Activated naive CD8-positive, alpha-beta T cell treated with anti-CD3 and anti-CD28 coated beads, Interleukin-2, amount 50 U/mL, for 16 hours (primary cell): ENCODE measurements around the gene GTF2IRD1.
"Not testable (repeated sequence)": the region's sequence is repeated elsewhere in the genome, so short reads cannot be mapped to it uniquely, and the experiment has no call there.

Source experiments
- DNase-seq: peaks from one replicate; pipeline ENCODE4 v3.0.0-alpha.2; 2020; ENCODE audit warnings: low read depth, low spot score

Gene GTF2IRD1

DNA sequence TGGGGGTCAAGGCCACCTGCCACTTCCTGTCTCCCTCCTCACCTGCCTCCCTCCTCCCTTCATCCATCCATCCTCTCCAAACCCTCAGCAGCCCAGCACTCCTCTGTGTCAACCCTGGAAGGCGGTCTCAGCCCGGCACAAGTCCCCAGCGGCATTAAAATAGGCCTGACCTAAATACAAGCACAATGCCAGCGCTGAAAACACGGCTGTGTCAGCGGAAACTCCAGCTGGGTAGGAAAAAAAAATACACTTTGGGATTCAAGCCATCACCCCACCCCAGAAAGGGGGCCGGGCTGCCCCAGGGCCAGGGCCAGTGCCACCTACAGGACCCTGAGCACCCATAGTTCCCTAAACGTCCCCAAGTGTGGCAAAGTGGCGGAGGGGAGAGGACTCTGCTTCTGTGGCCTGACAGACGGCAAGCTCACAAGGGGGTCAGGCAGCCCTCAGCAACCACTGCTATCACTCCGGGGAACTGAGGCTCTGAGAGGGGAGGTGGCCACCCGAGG, 22.7 kb upstream of the GTF2IRD1 start:
- no peak for DNase-seq

DNA sequence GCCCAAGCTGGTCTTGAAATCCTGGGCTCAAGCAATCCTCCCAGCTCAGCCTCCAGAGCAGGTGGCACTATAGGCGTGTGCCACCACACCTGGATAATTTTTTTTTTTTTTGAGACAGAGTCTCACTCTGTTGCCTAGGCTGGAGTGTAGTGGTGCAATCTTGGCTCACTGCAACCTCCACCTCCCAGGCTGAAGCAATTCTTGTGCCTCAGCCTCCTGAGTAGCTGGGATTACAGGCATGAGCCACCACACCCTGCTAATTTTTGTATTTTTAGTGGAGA, 16.5 kb upstream of the GTF2IRD1 start:
- DNase-seq = not testable (repeated sequence)

DNA sequence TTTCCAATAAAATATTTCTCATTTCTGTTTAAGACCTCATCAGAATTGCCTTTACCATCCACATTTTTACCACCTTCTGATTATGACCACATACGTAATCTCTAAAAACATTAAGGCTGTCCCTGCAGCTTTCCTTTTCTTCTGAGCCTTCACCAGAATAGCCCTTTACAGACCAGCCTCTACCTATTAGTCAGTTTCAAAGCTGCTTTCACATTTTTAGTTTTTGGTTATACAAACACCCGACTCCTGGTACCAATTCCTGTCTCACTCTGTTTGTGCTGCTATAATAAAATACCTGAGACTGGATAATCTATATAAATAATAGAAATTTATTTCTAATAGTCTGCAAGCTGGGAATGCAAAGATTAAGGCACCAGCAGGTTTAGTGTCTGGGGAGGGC, 15.4 kb upstream of the GTF2IRD1 start:
- no peak for DNase-seq

DNA sequence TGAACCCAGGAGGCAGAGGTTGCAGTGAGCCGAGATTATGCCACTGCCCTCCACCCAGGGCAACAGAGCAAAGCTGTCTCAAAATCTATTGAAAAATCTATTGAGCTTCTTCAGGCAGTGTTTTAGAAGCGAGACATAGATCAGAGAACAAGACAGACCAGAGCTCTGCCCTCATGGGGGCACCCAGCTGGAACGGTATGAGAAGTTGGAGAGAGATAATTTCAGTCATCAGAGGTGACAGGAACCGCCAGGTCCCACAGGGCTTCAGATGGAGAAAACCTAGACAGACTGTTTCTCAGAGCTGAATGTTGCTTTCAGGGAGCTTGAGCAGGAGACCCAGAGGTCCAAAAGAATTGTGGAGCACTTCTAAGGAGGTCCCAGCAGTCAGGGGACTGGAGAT, 14.2 kb upstream of the GTF2IRD1 start:
- DNase-seq = no peak

DNA sequence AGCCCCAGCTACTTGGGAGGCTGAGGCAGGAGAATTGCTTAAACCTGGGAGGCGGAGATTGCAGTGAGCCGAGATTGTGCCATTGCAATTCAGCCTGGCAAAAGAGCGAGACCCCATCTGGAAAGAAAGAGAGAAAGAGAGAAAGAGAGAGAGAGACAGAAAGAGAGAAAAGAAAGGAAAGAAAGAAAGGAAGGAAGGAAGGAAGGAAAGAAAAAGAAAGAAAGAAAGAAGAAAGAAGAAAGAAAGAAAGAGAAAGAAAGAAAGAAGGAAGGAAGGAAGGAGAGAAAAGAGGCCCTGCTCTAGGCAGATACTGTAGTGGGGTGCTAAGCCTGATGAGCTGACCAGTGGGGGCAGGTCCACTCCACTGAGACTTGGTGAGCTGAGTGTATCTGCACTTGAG, 13.6 kb upstream of the GTF2IRD1 start:
- not testable (repeated sequence) for DNase-seq

DNA sequence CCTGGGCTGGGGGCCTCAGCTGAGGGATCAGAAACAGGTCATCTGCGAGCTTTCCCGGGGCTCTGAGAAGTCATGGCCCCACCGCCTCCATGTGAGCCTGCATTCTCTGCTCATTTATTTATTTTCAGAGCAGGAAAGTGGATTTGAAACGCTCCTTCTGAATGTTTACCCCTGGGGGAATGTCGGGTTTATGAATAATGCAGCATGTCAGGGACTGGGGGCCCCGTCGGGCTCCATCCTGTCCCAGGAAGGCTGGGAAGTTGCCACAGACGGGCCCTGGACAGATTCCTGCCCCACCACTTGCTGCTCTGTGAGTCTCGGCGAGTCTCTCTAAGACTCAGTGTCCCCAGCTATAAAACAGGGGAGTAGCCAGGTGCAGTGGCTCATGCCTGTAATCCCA, 11.9 kb upstream of the GTF2IRD1 start:
- no peak for DNase-seq

DNA sequence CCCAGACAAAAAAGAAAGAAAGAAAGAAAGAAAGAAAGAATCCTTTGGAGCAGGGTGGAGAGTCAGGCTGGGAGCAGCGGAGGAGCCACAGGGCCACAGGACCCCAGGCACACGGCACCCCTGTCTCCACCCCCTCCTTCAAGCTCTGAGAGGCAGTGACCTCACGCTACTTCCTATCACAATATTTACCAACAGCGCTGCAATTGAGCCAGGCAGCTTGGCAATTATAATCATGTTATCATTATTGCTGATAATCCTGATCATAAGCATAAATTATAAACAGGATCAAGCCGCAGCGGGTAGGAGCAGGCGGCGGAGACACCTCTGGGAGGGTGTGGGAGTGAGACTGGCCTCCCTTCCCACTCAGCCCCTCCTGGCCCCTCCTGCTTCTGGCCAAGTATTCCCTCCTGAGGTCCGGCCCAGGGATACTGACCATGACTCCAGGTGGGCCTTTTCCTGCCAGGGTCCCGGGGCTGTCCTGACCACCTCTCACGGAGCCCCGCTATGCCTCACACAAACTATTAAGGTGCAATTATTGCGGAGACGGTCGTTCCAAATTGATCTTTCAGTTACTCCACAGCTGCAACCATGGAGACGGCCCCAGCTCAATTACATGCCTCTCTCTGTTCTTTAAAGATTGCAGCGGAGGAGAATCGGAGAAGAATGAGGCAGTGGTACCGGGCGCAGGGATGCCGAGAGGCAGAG, 10.0 kb upstream of the GTF2IRD1 start:
- DNase-seq = no peak

DNA sequence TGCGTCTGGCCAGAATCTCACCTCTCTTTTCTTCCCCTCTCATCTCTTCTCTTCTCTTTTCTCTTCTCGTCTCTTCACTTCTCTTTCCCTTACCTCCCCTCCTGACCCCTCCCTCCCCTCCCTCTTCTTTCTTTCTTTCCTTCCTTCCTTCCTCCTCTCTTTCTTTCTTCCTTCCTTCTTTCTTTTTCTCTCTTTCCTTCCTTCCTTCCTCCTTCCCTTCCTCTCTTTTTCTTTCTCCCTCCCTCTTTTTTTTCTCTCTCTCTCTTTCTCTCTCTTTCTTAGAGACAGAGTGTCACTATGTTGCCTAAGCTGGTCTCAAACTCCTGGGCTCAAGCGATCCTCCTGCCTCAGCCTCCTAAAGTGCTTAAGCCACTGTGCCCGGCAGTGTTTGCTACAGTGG, 4.6 kb upstream of the GTF2IRD1 start:
- no peak for DNase-seq

DNA sequence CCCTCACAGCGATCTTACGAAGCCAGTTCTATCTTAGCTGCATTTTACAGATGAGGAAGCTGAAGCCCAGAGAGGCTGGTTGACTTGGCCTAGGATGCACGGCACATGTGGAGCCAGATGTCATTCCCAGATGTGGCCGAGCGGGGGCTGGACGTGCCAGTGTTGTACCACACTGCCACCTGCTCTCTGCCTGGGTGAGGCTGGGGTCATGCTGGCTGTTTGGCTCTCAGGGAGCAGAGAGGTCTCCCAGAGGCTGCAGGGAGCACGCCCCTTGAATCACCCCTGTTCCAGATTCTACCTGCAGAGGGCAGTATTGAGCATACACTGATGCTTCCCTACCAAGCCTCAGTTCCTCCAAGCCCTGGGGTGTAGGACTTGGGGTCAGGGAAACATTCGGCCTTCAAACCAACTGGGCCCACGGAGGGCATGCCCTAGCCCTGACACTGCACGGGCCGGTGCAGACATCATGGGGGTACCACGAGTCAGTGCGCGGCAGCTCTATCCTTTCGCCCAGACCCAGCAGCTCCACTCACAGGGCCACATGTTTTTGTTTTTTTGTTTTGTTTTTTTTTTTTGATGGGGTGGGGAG, 3.8 kb upstream of the GTF2IRD1 start:
- peak; percentile 48 for DNase-seq

DNA sequence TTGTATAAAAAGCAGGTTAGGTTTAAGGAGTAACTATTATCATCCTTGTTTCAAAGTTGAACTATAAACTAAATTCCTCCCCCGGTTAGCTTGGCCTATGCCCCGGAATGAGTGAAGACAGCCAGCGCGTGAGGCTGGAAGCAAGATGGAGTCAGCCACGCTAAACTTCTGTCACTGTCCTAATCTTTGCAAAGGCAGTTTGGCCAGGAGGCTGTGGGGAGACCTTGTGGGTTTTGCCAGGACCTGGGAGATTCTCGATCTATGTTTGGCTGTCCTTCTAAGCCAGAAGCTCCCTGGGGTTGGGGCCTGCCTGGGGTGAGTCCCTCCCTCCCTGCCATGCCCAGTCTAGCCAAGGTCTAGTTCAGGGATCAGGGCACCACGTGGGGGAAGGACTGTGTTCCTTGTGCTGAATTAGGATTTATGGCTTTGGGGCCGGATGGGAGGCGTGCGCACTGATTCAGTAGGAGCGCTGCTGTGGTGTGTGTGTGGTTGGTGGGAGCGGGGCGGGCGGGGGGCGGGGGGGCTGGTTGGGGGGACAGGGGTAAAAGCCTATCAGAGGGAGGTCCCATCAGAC, 871 bp upstream of the GTF2IRD1 start:
- no peak for DNase-seq

DNA sequence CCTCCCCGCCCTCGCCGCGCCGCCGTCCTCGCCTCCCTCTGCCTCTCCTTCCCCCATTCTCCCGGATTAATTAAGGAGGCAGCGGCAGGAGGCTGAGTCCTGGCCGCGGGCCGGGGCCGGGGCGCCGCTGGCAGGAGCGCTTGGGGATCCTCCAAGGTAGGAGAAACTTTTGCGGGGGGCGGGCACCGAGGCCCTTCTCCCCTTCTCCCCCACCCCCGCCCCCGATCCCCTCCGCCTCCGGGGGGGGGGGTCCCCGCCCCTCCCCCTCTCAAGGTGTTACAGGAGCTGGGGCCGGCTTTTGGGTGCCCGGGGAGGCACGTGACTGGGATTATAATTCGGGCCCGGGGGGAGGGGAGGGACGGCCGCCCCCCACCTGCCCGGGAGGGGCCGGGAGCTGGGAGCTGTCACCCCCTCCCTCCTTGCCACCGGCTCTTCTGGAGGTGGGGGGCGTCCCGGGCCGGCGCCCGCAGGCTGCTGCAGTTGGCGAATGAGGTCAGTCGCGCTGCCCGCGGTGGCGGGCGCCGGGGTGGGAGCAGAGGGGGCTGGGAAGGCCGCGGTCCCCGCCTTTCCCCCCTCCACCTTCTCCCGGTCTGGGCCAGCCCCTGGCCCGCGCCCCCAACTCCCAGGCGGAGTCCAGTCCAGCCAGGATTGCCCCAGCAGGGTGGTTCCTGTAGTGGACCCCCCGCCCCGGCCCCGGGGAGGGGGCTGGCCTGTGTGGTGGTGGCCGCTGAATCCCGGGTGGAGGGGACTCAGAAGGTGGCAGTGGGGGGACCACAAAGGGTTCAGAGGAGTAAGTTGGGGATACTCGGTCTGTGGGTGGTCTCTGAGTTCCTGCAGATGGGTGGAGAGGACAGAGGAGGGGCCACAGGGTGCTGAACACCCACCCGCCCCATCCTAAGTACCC, 567 bp downstream of the GTF2IRD1 start:
- no peak for DNase-seq

DNA sequence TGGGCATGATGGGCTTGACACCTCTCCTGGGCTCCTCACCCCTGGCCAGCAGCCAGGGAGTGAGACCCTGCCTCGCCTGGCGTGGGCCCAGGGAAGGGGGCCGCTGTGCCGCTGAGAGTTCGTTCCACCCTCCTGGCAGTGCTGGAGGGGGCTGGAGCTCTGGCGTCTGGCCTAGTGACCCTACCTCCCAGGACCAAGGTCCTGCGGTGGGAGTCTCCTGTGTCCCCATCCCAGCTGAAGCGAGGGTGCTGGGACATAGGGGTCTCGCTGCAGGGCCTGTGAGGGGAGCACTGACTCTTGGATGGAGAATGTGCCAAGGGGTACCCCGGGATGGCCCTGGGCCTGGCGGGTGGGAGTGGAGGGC, 1.2 kb downstream of the GTF2IRD1 start:
- no peak for DNase-seq

DNA sequence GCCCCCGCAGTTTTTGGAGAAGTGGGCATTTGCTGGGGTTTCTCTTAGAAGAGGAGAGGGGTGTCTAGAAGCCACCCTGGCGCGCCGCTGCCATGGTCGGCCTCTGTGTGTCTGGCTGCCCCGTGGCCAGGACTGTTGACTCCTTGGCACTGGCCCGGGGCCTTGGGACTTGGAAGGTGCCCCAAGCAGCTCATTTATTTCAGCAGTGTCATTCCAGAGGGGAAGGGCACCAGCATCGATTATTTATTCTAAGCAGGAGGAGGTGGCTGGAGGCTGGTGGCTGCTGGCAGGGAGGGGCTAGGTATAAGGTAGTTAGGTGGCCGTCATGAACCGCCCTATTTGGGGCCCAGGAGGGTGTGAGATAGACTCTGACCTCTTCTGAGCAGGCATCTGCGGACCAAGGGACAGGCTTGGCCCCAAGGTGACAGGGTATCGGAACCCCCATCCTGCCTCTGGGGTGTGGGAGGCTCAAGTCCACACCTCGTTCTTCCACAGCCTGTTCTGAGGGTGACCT, 1.6 kb downstream of the GTF2IRD1 start:
- no peak for DNase-seq

DNA sequence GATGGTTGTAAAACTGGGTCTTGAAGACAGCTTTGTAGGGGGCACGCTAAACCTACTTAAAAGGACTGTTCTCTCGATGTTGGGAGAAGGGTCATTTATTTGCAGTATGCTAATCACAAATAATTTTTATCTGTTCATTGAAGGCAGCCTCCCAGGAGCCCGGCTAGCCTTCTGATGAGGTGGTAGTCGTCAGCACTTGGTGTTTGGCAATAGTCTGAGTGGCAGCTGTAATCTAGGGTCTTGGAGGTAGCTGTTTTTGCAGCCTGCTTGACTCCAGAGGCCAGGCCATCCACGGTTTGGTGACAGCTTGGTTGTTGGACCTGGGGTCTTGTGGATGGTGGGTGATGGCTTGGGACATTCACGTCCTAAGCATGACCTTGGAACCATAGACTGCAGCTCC, 2.2 kb downstream of the GTF2IRD1 start:
- no peak for DNase-seq

DNA sequence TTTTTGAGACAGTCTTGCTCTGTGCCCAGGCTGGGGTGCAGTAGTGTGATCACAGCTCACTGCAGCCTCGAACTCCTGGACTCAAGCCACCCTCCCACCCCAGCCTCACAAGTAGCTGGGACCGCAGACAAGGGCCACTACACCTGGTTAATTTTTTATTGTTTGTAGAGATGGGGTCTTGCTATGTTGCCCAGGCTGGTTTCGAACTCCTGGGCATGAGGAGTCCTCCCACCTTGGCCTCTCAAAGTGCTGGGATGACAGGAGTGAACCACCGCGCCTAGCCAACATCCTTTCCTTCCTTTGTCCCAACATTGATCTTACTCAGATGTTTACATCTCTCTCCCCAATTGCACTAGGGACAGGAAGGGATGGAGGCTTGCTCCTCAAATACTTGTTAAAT, 3.3 kb downstream of the GTF2IRD1 start:
- no peak for DNase-seq

DNA sequence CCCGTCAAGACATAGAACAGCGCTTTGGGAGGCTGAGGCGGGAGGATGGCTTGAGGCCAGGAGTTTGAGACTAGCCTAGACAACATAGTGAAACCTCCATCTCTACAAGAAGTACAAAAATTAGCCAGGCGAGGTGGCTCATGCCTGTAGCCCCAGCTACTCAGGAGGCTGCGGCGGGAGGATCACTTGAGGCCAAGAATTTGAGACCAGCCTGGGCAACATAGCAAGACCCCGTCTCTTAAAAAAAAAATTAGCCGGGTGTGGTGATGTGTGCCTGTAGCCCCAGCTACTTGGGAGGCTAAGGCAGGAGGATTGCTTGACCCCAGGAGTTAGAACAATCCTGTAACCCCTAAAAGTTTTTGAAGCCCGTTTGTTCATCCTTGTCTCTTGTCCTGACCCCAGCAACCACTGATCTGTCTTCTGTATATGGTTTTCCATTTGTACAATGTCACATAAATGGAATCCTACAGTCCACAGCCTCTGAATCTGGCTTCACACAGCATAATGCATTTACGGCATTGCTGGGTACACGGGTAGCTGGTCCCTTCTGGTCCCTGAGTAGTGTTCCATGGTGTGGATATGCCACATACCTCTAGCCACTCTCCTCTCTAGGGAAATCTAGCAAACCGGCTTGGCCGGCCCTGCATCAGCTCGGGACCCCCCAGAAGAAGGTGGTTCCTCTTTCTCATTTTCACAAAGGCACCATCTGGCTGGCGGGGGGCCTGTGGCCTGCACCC, 8.4 kb downstream of the GTF2IRD1 start:
- DNase-seq = no peak

DNA sequence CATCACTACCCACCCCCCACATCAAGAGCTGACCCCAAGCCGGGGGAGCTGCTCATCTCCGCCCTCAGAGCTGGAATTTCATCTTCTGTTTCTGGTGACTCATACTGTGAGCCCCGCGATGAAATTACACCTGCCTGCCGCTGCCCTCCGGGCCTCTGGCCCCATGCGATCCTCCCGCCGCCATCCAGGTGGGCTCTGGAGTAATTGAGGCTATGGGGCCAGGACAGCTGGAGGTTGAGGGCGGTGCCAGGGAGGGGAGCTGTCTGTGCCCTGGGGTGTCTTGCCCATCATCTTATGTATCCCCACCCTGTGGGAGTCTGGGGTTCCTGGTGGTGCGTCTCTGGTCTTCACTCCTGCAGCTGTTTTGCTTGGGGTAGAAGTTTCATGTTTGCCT, 9.0 kb downstream of the GTF2IRD1 start:
- no peak for DNase-seq

DNA sequence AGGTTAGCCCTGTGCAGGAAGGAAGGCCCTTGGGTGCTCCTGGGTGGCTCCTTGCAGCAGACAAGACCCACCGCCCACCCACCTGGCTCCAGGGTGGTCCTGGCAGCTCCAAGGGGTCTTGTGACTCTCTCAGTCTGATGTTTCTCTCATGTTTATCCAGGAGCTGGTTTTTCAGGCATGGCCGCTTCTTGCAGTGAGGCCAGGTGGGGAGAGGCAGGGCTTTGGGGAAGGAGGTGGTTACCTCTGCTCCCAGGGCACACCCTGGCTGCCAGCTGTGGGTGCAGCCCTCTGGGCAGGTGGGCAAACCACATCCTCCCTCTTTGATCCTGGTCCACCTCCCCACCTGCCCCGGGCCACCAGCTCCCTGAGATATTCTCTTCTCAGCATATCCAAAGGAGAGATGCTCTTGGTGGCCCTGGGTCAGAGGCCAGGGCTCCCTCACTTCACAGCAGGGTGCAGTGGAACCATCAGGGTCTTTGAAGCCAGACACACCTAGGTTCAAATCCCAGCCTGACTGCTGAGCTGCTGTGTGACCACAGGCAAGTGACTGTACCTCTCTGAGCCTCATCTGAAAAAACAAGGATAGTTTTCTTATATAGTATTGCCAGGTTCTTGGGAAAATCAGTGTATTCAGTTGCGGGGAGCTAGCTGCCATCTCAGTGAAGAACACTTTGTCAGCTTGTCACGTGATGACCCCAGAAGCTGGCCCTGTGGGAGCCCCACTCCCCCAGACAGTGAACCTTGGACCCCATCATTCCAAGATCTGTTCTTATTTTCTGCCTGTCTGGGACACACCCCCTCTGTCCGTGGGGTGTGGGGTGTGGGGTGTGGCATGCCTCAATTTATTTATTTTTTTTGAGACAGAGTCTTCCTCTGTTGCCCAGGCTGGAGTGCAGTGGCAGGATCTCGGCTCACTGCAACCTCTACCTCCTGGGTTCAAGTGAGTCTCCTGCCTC, 11.5 kb downstream of the GTF2IRD1 start:
- DNase-seq = no peak

DNA sequence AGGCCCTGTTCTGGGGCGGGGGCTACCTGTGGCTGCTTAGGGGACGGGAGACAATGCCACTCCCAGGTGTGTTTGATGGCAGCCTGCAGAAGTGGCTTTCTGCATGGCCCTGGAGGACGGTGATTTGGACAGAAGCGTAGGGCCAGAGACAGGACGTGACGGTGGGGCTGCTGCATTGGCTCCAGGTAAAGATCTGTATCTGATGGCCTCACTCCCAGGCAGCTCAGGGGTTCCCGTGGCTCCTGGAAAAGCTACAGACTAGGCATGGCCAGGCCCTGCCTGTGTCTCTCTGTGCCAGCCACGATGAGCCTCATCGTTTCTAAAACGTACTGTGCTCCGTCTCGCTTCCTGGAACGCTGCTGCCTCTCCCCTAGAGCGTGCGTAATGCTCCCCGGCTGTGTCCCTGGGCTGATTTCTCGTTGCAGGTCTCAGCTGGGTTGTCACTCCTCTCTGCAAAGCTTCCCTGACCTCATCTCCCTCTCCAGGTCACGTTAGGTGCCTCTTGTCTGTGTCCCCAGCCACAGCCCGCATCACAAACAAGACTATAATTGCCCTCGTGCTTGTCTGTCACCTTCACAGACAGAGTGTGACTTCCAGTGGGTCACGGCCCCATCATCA, 12.6 kb downstream of the GTF2IRD1 start:
- no peak for DNase-seq

DNA sequence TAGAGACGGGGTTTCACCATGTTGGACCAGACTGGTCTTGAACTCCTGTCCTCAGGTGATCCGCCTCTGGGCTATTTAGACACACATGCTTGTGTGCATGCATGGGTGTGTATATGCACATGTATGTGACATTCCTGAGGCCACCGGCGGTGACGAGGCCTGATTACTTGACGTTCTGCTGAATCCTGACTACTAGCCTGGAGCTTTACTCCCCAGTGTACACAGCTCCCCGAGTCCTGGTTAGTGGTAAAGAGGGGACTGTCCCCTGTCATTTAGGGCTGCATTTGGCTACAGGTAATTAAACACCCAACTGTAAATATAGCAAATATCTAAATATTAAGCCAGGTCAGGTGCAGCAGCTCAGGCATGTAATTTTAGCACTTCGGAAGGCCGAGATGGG, 14.2 kb downstream of the GTF2IRD1 start:
- no peak for DNase-seq
